ENCODE data around the gene KLK12. TPM values are rescaled to one million over a fixed set of nuclear protein-coding genes. Genes with fewer than 3 reads are reported as not detected.

KLK12 gene
- polyA plus RNA-seq, 1 donor (not counting 4 experiments of a cell fraction or from before 2014, with no cell fraction given): not detected

DNA sequence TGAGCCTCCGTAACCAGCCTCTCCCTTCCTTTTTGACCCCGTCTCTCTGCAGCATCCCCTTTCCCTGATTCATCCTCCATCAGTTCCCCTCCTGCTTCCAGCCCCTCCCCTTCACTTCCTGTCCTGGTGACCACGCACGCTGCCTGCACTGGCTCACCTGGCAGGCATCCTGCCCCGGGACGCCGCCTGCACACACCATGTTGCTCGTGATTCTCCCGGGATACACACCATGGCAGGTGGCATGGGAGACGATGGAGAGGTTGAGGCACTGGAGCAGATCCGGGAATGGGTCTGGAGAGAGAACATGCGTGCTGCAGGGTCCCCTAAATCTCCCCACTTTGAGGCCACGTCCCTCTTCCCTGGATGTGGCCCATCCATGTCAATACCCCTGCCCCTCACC, 4.2 kb downstream of the KLK12 start:
- no peak for FAIRE-seq
- Histone ChIP-seq H3K9me1 (ENCODE audit: control insufficient read depth, extremely low read depth, insufficient read depth, low read length) (no peaks in the 10 kb centered on the region), H3K9me3 (ENCODE audit: control insufficient read depth, low read depth, low read length) (no peaks in the 10 kb centered on the region), H3K79me2 (ENCODE audit: control insufficient read depth, insufficient read depth, low read length) (no peaks in the 10 kb centered on the region), H3K27ac (ENCODE audit: control insufficient read depth, insufficient read depth, low read length) (no peak overlapping the region), H3K36me3 (ENCODE audit: control insufficient read depth in 2 of 2, extremely low read depth in 1 of 2, insufficient read depth in 2 of 2, low read length in 2 of 2) (no peaks in the 10 kb centered on the region), H2AFZ (ENCODE audit: control insufficient read depth, low read length) (no peak overlapping the region), H4K20me1 (ENCODE audit: control insufficient read depth, extremely low read depth, insufficient read depth, low read length) (no peaks in the 10 kb centered on the region), H3K9ac (ENCODE audit: control insufficient read depth, extremely low read depth, insufficient read depth, low read length) (no peak overlapping the region), H3K4me1 (ENCODE audit: control insufficient read depth, extremely low read depth, insufficient read depth, low read length) (peaks cover 18% of the 10 kb centered on the region), H3K27me3 (ENCODE audit: control insufficient read depth, extremely low read depth, insufficient read depth, low read length) (peaks cover 9% of the 10 kb centered on the region), H3K4me2 (ENCODE audit: control insufficient read depth, extremely low read depth, insufficient read depth, low read depth, low read length) (no peak overlapping the region), H3K4me3 (ENCODE audit: control insufficient read depth in 2 of 3, extremely low read depth in 1 of 3, insufficient read depth in 2 of 3, low read depth in 1 of 3, low read length in 3 of 3) (no peak overlapping the region)
- dilution Hi-C loops (cut with MboI; ENCODE audit: extremely low pct_ligation_motif_present, low sequenced_read_pairs): no loop called here
- DNase-seq (ENCODE audit: low read depth, low spot score): no peak
- TF ChIP-seq, protein P1, sequence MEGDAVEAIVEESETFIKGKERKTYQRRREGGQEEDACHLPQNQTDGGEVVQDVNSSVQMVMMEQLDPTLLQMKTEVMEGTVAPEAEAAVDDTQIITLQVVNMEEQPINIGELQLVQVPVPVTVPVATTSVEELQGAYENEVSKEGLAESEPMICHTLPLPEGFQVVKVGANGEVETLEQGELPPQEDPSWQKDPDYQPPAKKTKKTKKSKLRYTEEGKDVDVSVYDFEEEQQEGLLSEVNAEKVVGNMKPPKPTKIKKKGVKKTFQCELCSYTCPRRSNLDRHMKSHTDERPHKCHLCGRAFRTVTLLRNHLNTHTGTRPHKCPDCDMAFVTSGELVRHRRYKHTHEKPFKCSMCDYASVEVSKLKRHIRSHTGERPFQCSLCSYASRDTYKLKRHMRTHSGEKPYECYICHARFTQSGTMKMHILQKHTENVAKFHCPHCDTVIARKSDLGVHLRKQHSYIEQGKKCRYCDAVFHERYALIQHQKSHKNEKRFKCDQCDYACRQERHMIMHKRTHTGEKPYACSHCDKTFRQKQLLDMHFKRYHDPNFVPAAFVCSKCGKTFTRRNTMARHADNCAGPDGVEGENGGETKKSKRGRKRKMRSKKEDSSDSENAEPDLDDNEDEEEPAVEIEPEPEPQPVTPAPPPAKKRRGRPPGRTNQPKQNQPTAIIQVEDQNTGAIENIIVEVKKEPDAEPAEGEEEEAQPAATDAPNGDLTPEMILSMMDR (optimal IDR thresholded peaks at IDR 0.05 in 1 of 3, IDR thresholded peaks at IDR 0.05 in 1 of 3, conservative IDR thresholded peaks at IDR 0.05 in 1 of 3; ENCODE audit: extremely low read depth in 1 of 3, insufficient read depth in 2 of 3, low read length in 3 of 3): no peak
- TF ChIP-seq EZH2 (IDR thresholded peaks at IDR 0.05; ENCODE audit: low read length): no peak

DNA sequence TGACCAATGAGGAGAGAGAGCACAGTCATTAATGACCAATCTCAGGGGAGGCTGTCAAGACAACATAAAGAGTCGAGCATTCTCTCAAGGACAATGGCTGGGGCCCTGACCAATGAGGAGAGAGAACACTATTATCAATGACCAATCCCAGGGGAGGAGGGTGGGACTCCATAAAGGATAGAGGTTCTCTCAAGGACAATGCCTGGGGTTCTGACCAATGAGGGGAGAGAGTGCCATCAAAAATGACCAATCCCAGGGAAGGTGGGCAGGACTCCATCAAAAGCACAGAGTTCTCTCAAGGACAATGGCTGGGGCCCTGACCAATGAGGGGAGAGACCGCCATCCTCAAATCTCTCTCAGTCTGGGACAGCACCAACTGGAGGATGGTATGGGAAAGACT, 5.1 kb downstream of the KLK12 start:
- Histone ChIP-seq H3K4me2 (ENCODE audit: control insufficient read depth, extremely low read depth, insufficient read depth, low read depth, low read length) (no peak overlapping the region), H3K9me1 (ENCODE audit: control insufficient read depth, extremely low read depth, insufficient read depth, low read length) (no peaks in the 10 kb centered on the region), H3K79me2 (ENCODE audit: control insufficient read depth, insufficient read depth, low read length) (no peaks in the 10 kb centered on the region), H3K4me1 (ENCODE audit: control insufficient read depth, extremely low read depth, insufficient read depth, low read length) (peaks cover 18% of the 10 kb centered on the region), H3K9me3 (ENCODE audit: control insufficient read depth, low read depth, low read length) (no peaks in the 10 kb centered on the region), H3K27me3 (ENCODE audit: control insufficient read depth, extremely low read depth, insufficient read depth, low read length) (peaks cover 12% of the 10 kb centered on the region), H3K9ac (ENCODE audit: control insufficient read depth, extremely low read depth, insufficient read depth, low read length) (no peak overlapping the region), H3K4me3 (ENCODE audit: control insufficient read depth in 2 of 3, extremely low read depth in 1 of 3, insufficient read depth in 2 of 3, low read depth in 1 of 3, low read length in 3 of 3) (no peak overlapping the region), H4K20me1 (ENCODE audit: control insufficient read depth, extremely low read depth, insufficient read depth, low read length) (no peaks in the 10 kb centered on the region), H3K27ac (ENCODE audit: control insufficient read depth, insufficient read depth, low read length) (no peak overlapping the region), H3K36me3 (ENCODE audit: control insufficient read depth in 2 of 2, extremely low read depth in 1 of 2, insufficient read depth in 2 of 2, low read length in 2 of 2) (no peaks in the 10 kb centered on the region), H2AFZ (ENCODE audit: control insufficient read depth, low read length) (no peak overlapping the region)
- FAIRE-seq (no peak), DNase-seq (ENCODE audit: low read depth, low spot score) (no peak)
- TF ChIP-seq EZH2 (IDR thresholded peaks at IDR 0.05; ENCODE audit: low read length): no peak
- TF ChIP-seq, protein P1 (optimal IDR thresholded peaks at IDR 0.05 in 1 of 3, IDR thresholded peaks at IDR 0.05 in 1 of 3, conservative IDR thresholded peaks at IDR 0.05 in 1 of 3; ENCODE audit: extremely low read depth in 1 of 3, insufficient read depth in 2 of 3, low read length in 3 of 3): no peak
- dilution Hi-C loops (cut with MboI; ENCODE audit: extremely low pct_ligation_motif_present, low sequenced_read_pairs): no loop called here
